Activated CD8-positive, alpha-beta memory T cell treated with anti-CD3 and anti-CD28 coated beads for 1 hour (primary cell): ENCODE results near the gene CNTF.
A peak's percentile ranks its signal among the peaks of the same experiment; 100 is the strongest.
"Not testable (repeated sequence)": the region's sequence is repeated elsewhere in the genome, so short reads cannot be mapped to it uniquely, and the experiment has no call there.

ENCODE experiments used
- DNase-seq, 2 donors: peaks; one replicate each; pipeline ENCODE4 v3.0.0-alpha.2; 2020; ENCODE audit warnings: low read depth in 1 of 2; ENCODE audit errors: extremely low read depth in 1 of 2

Gene CNTF, protein sequence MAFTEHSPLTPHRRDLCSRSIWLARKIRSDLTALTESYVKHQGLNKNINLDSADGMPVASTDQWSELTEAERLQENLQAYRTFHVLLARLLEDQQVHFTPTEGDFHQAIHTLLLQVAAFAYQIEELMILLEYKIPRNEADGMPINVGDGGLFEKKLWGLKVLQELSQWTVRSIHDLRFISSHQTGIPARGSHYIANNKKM

DNA sequence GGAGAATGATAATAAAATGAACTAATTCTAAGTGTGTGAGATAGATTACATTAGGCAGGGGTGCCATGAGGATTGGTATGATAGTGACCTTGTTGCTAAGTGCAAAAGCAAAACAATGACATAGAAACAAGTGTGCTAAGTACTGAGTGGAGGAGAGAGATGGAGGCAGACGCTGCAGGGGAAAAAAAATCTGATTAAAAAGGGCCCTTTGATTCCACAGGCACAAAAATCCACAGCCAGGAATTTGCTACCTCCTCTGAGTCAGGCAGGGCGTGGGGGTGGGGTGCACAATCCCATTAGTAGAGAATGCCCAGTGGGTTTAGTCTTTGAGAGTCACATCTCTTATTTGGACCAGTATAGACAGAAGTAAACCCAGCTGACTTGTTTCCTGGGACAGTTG, at the start of gene CNTF:
TSS of gene CNTF (plus strand) at position 322 of the 400 bp plus-strand sequence. CDS start 88 bp downstream, outside the sequence.
- no peak for DNase-seq

GRCh38 chr11:58572906-58573305, 49.6 kb upstream of the CNTF start:
- DNase-seq, result not testable (repeated sequence)

GRCh38 chr11:58573451-58574104, 48.9 kb upstream of the CNTF start:
- DNase-seq, result peak; percentile 19 to 49

DNA sequence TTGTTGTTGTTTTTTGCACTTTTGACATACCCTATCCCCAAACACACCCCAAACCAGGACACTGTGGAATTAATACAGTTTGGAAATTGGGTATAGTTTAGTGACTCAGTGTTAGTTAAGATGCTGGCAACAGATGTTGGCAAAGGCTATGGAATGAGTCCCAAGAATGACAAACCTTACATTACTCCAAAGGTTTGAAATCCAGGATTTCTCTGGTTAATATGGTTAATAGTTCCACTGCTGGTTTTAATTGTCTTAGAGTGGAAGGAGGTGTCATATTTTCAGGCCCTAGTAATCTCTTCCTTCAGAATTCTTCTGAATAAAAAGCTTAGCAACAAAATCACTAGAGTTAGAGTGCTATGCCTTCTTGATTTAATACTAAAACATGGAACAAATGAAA, 47.6 kb upstream of the CNTF start:
- no peak for DNase-seq

GRCh38 chr11:58575377-58576020, 47.0 kb upstream of the CNTF start, which contains the start of gene LPXN:
Gene LPXN (minus strand): TSS chr11:58575856. CDS start chr11:58575772, 84 bp downstream.
- DNase-seq, result peak in 1 of 2 donors; percentile 24

DNA sequence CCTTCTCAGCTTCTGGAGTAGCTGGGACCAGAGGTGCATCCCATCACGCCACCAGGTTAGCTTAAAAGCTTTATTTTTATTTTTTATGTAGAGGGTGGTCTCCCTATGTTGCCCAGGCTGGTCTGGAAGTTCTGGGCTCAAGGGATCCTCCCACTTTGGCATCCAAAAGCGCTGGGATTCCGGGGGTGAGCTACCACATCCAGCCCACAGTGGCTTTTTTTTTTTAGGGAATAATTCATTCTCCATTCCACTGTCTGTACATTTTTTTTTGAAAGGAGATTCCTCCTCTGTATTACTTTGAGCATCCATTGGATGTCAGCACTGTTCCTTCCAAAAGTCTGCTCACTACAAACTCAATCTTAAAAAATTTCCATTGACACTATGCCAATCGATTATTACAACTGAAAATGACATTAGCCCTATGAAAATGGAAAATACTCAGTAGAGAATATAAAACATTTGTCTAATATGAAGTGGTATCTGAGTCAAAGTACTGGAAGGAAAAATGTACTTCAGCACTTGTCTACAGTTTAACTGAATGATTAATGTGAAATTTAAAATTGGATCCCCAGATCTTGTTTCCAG, 45.5 kb upstream of the CNTF start:
- no peak for DNase-seq

GRCh38 chr11:58577555-58578135, 44.8 kb upstream of the CNTF start:
- DNase-seq, result peak; percentile 57

DNA sequence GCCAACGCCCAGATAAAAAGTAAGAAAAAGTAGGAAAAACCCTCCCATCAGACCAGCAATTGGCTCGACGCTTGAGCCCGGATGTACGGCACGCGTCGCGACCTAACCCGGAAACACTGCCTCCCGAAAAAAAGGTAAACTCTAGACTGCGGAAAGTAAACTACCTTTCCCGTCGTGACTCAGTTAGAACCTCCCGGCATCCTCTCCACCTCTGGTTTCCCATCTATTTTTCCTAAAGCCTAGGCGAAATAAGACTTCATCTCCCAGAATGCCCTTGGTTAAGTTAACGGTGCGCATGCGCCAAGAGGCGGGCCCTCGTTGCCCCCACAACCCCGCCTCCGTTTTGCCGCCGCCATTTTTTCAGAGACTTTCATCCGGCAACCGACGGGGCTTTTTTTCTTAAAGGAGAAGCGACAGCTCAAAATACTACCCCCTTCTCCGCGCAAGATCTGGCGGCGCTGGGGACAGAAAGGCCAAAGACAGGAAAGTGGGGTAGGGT, 44.3 kb upstream of the CNTF start:
- DNase-seq, result peak; percentile 85 to 90

- peak; percentile 91 to 95 for DNase-seq
Measured at GRCh38 chr11:58578635-58579191, 43.8 kb upstream of the CNTF start, which contains the start of gene ZFP91. Gene ZFP91 (plus strand): TSS chr11:58579063. CDS start chr11:58579282, 219 bp downstream.

- peak; percentile 84 to 88 for DNase-seq
Measured at GRCh38 chr11:58579192-58580129, 43.0 kb upstream of the CNTF start.

DNA sequence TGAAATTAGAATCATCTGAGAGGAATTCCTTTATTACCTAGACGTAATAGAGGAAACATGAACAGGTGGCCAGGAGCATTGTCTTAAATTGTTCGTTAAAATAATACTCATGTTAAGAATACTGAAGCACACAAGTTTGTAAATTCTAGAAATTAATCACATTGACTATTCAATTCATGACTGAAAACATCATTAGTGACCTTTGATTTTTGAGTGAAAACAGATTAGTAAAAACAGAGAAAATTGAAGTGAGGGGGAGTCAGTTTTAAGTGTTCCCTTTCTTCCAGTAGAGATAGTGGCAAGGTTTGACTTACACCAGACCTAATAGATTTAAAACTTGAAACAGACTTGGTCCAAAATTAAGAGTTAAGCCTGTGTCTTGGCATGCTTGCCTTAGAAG, 42.2 kb upstream of the CNTF start:
- DNase-seq, result no peak

DNA sequence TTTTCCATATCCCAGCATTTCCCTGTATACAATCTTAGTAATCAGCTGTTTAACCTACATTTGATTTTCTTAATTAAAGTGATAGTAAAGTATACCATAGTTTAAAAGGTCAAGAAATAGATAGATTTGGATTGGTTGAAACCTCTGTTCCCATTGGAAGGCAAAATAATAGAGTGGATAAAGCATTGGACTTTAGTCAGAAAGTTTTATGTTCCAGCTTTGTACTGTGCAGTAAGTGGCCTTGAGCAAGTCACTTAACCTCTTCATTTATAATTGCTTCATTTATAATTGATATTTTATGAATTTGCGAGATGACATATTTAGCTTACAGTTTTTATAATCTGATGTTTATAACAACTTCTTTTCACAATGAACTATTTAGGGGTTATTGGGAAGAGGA, 40.0 kb upstream of the CNTF start:
- no peak for DNase-seq

DNA sequence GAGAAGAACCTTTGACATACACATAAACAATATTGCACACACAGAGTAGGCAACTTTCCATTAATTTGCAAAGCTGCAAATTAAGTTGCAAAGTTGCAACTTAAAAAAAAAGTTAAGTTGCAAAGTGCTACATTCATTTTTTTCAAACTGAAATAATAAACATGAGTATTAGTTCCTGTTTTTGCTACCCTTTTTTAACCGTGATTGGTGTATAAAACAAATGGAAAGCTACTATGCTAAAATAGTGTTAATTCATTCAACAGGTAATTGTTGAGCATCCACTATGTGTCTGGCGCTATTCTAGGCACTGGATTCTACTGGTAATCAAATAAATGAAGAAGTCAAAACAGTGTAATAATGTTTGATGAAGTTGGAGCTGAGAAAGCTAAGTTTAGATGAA, 35.5 kb upstream of the CNTF start:
- DNase-seq, result no peak

GRCh38 chr11:58591659-58592058, 30.8 kb upstream of the CNTF start:
- no peak for DNase-seq

DNA sequence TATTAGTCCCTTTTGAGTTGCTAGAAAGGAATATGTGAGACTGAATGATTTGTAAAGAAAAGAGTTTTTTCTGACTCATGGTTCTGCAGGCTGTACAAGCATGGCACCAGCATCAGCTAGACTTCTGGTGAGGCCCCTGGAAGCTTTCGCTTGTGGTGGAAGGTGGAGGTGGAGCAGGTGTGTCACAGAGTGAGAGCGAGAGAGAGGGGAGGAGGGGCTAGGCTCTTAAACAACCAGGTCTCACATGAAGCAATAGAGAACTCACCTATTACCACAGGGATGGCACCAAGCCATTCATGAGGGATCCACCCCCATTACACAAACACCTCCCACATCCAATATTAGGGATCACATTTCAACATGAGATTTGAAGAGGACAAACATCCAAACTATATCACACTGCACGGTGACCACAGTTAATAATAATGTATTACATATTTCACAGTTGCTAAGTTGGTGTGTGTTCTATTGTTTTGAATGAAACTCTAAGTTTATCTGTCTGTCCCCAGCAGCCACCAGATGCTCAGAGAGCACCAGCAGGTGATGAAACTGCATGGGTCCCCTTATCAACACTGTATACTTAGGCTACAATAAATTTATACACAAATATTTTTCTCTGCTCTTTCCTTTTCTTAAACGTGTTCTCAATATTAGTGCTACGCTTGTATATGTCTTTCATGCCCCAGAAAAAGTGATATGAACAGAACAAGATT, 29.5 kb upstream of the CNTF start:
- DNase-seq, result no peak

DNA sequence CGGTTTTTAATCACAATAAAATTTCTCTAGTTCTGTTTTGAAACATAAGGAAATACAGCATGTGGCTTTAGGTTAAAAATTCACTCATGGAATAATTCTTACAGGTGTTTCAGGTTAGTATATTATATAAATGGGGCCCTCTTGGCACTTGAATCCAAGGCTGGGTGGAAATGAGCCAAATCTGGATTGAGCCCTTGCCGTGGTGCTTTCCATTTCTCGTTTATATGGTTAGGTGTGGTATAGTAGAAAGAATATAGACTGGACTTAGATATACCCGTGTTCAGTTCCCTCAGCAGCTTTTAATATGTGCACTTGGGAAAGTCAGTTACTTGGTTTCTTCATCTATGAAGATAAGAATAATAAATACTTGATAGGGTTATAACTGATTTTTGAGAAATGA, 27.6 kb upstream of the CNTF start:
- DNase-seq, result no peak

- no peak for DNase-seq
Measured at GRCh38 chr11:58596621-58597020, 25.8 kb upstream of the CNTF start.

GRCh38 chr11:58597486-58598144, 24.9 kb upstream of the CNTF start:
- no peak for DNase-seq
